H1 (cell line): ENCODE results near the gene INPP5J. TPM values are rescaled to one million over a fixed set of nuclear protein-coding genes. Genes with fewer than 3 reads are reported as not detected.

Experiments
- GTF2F1 ChIP-seq: IDR thresholded peaks from 2 replicates; pipeline ENCODE4 v1.6.1; 2012; ENCODE audit warnings: low read depth, low read length, improper control_type of control experiment, borderline replicate concordance
- KDM4A ChIP-seq: IDR thresholded peaks from one replicate; pipeline ENCODE4 v1.7.1; 2012; ENCODE audit warnings: low read depth, mild to moderate bottlenecking, moderate library complexity, low read length, inconsistent platforms; ENCODE audit not compliant: severe bottlenecking
- SP4 ChIP-seq: IDR thresholded peaks from 2 replicates; pipeline ENCODE4 v1.6.1; 2012; ENCODE audit warnings: low read length, inconsistent platforms
- YY1 ChIP-seq: IDR thresholded peaks from 2 replicates; pipeline ENCODE4 v1.6.1; 2011; ENCODE audit warnings: low read depth, mild to moderate bottlenecking, low read length
- ZNF274 ChIP-seq: IDR thresholded peaks from 2 replicates; pipeline ENCODE4 v1.7.0; 2012; ENCODE audit warnings: low read length, borderline replicate concordance; ENCODE audit errors: extremely low read depth
- polyA plus RNA-seq, 7 experiments: library from polyadenylated mRNA; depleted of rRNA in 3 of 7; stranded (reverse) in 5 of 7; unstranded in 2 of 7; fragments of >200 nt in 5 of 7; fragments of 200-250 nt in 2 of 7; gene quantifications; 1 replicate in 5 of 7; 2 replicates in 1 of 7; 4 replicates in 1 of 7; pipeline versions ENCODE4 v1.2.1 to v1.2.3, GENCODE V29; 2011 to 2013; ENCODE audit warnings: missing spikeins in 2 of 7, mixed read lengths in 2 of 7
- total RNA-seq: library from RNA; stranded (reverse); fragmentation: NEBNext Ultra II Directional; extraction: Animal tissue kit (Norgen Biotek cat#: 25700); gene quantifications from 2 replicates; pipeline ENCODE4 v1.2.1, GENCODE V29; 2021
- TF ChIP-seq, protein P1 (sequence below): IDR thresholded peaks from 2 replicates; pipeline ENCODE4 v1.6.1; 2011; ENCODE audit warnings: low read depth, mild to moderate bottlenecking, low read length; ENCODE audit not compliant: insufficient read depth

Gene INPP5J
- total and polyA plus RNA-seq, 2 of the 8 experiments (the other 6 are each of a cell fraction or from before 2014, with no cell fraction given), result 5.4 to 6.0 TPM

DNA sequence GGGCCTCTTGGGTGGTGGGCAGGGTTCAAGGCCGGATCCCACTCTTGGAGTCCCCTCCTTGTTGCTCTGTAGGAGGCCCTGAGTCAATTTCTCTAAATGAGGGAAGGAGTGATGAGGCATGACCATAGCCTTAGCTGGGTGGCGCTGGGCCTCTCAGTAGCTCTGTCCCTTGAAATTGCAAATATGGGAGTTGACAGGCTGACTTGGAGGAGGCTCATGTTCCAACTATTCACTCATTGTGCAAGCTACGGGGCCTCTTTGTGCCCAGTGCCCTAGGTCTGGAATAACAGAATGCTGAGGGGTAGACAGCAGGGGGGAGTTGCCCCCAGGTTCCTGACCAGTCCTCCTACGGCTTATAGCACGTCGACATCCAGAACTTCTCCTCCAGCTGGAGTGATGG lies 23.4 kb upstream of the INPP5J start (continued):
- TF ChIP-seq, protein P1, sequence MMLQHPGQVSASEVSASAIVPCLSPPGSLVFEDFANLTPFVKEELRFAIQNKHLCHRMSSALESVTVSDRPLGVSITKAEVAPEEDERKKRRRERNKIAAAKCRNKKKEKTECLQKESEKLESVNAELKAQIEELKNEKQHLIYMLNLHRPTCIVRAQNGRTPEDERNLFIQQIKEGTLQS, result no peak
- TF ChIP-seq YY1 (no peak), ZNF274 (no peak), KDM4A (no peak), GTF2F1 (no peak), SP4 (no peak)
- TF ChIP-seq, all 59 proteins: peak for 0
